ENCODE data around the gene HECW1.

DNA sequence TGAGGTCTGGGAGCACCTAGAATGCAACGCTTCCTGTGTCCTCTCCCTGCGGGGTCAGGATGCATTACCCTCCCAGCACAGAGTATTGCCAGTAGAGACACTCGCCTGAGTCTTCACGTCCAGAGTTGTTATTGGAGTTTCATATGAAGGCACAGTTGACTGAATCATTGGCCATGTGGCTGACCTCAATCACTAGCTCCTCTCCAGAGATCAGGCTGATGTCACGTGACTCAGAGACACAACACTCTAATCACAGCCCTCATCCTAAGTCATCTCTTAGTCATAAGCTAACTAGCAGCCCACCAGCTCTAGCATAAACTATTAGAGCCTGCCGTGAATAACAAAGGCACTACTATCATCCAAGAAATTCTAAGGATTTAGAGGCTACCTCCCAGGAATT, 107.8 kb downstream of the HECW1 start:
- TF ChIP-seq, protein P1, sequence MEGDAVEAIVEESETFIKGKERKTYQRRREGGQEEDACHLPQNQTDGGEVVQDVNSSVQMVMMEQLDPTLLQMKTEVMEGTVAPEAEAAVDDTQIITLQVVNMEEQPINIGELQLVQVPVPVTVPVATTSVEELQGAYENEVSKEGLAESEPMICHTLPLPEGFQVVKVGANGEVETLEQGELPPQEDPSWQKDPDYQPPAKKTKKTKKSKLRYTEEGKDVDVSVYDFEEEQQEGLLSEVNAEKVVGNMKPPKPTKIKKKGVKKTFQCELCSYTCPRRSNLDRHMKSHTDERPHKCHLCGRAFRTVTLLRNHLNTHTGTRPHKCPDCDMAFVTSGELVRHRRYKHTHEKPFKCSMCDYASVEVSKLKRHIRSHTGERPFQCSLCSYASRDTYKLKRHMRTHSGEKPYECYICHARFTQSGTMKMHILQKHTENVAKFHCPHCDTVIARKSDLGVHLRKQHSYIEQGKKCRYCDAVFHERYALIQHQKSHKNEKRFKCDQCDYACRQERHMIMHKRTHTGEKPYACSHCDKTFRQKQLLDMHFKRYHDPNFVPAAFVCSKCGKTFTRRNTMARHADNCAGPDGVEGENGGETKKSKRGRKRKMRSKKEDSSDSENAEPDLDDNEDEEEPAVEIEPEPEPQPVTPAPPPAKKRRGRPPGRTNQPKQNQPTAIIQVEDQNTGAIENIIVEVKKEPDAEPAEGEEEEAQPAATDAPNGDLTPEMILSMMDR (conservative IDR thresholded peaks at IDR 0.05): no peak
- TF ChIP-seq EZH2 (IDR thresholded peaks at IDR 0.05; ENCODE audit: low read depth): no peak

All from PC-9 (cell line).